Liver (tissue), 9 donors: ENCODE results near the gene LHFPL6. TPM values are rescaled to one million over a fixed set of nuclear protein-coding genes. Genes with fewer than 3 reads are reported as not detected.

ENCODE experiments used
- DNase-seq: peaks from one replicate; pipeline ENCODE4 v3.0.0-alpha.2; 2017; ENCODE audit warnings: low spot score
- H3K27ac ChIP-seq, 2 donors: one replicate each; pipeline ENCODE4 v1.7.0; 2013; ENCODE audit warnings: inconsistent platforms in 2 of 2, low read length in 2 of 2, control low read depth in 1 of 2, low read depth in 1 of 2, mild to moderate bottlenecking in 1 of 2
- H3K27me3 ChIP-seq, 4 donors: one replicate each; pipeline versions ENCODE4 v1.6.1 to v1.7.0; 2013; ENCODE audit warnings: low read length in 3 of 4, inconsistent platforms in 1 of 4, mild to moderate bottlenecking in 1 of 4, moderate library complexity in 1 of 4; ENCODE audit not compliant: control insufficient read depth in 4 of 4, insufficient read depth in 4 of 4
- H3K36me3 ChIP-seq, 4 donors: one replicate each; pipeline versions ENCODE4 v1.6.1 to v1.7.0; 2013; ENCODE audit warnings: low read length in 3 of 4, mild to moderate bottlenecking in 3 of 4, low read depth in 1 of 4, moderate library complexity in 1 of 4; ENCODE audit not compliant: control insufficient read depth in 4 of 4, insufficient read depth in 3 of 4
- H3K4me1 ChIP-seq, 4 donors: one replicate each; pipeline versions ENCODE4 v1.6.1 to v1.7.0; 2013; ENCODE audit warnings: low read length in 3 of 4, mild to moderate bottlenecking in 3 of 4, moderate library complexity in 1 of 4; ENCODE audit not compliant: control insufficient read depth in 4 of 4, insufficient read depth in 4 of 4
- H3K4me3 ChIP-seq, 3 donors: one replicate each; pipeline versions ENCODE4 v1.6.1 to v1.7.0; 2013; ENCODE audit warnings: low read length in 3 of 3, control low read depth in 1 of 3, low read depth in 1 of 3, mild to moderate bottlenecking in 1 of 3
- H3K9ac ChIP-seq, 2 donors: one replicate each; pipeline ENCODE4 v1.7.0; 2013; ENCODE audit warnings: low read length in 2 of 2, mild to moderate bottlenecking in 2 of 2, moderate library complexity in 2 of 2, control low read depth in 1 of 2, low read depth in 1 of 2
- H3K9me3 ChIP-seq, 4 donors: one replicate each; pipeline versions ENCODE4 v1.6.1 to v1.7.0; 2013; ENCODE audit warnings: low read length in 3 of 4; ENCODE audit not compliant: control insufficient read depth in 4 of 4
- EGR1 ChIP-seq, 2 donors: IDR thresholded peaks; 2 replicates each; pipeline ENCODE4 v1.6.1; 2016 to 2018; ENCODE audit warnings: antibody characterized with exemption in 2 of 2, low read depth in 2 of 2
- FOXA1 ChIP-seq: IDR thresholded peaks from 2 replicates; pipeline ENCODE4 v1.6.1; 2016; ENCODE audit warnings: antibody characterized with exemption
- FOXA2 ChIP-seq: IDR thresholded peaks from 2 replicates; pipeline ENCODE4 v1.6.1; 2016; ENCODE audit warnings: antibody characterized with exemption
- GABPA ChIP-seq, 2 donors: IDR thresholded peaks in 1 of 2; conservative IDR thresholded peaks in 1 of 2; 2 replicates each; pipeline ENCODE4 v1.6.1; 2016; ENCODE audit warnings: antibody characterized with exemption in 2 of 2, mild to moderate bottlenecking in 1 of 2, moderate library complexity in 1 of 2
- HNF4A ChIP-seq, 2 donors: conservative IDR thresholded peaks; 2 replicates each; pipeline ENCODE4 v1.6.1; 2016; ENCODE audit warnings: antibody characterized with exemption in 2 of 2, mild to moderate bottlenecking in 2 of 2
- HNF4G ChIP-seq: IDR thresholded peaks from 2 replicates; pipeline ENCODE4 v1.6.1; 2016; ENCODE audit warnings: antibody characterized with exemption
- JUND ChIP-seq, 2 donors: IDR thresholded peaks; 2 replicates each; pipeline ENCODE4 v1.6.1; 2016; ENCODE audit warnings: antibody characterized with exemption in 2 of 2
- MAX ChIP-seq: IDR thresholded peaks from 2 replicates; pipeline ENCODE4 v1.6.1; 2016; ENCODE audit warnings: antibody characterized with exemption
- NR2F2 ChIP-seq: IDR thresholded peaks from 2 replicates; pipeline ENCODE4 v1.6.1; 2016; ENCODE audit warnings: antibody characterized with exemption
- RAD21 ChIP-seq, 2 donors: IDR thresholded peaks; 2 replicates each; pipeline ENCODE4 v1.6.1; 2016; ENCODE audit warnings: antibody characterized with exemption in 2 of 2, mild to moderate bottlenecking in 2 of 2
- REST ChIP-seq: IDR thresholded peaks from 2 replicates; pipeline ENCODE4 v1.6.1; 2016; ENCODE audit warnings: antibody characterized with exemption, mild to moderate bottlenecking
- RXRA ChIP-seq, 2 donors: IDR thresholded peaks; 2 replicates each; pipeline ENCODE4 v1.6.1; 2017 to 2018; ENCODE audit warnings: antibody characterized with exemption in 2 of 2, mild to moderate bottlenecking in 1 of 2
- SP1 ChIP-seq: IDR thresholded peaks from 2 replicates; pipeline ENCODE4 v1.6.1; 2018; ENCODE audit warnings: antibody characterized with exemption, mild to moderate bottlenecking
- TAF1 ChIP-seq: conservative IDR thresholded peaks from 2 replicates; pipeline ENCODE4 v1.6.1; 2016; ENCODE audit warnings: antibody characterized with exemption, mild to moderate bottlenecking
- YY1 ChIP-seq: IDR thresholded peaks from 2 replicates; pipeline ENCODE4 v1.6.1; 2016; ENCODE audit warnings: antibody characterized with exemption, mild to moderate bottlenecking
- ZBTB33 ChIP-seq: IDR thresholded peaks from 2 replicates; pipeline ENCODE4 v1.6.1; 2016; ENCODE audit warnings: antibody characterized with exemption
- WGBS: extraction: QIAGEN DNeasy Blood & Tissue Kit; methylation state at CpG from one replicate; pipeline ENCODE4 v1.1.7; 2013; 5-methylcytosine and 5-hydroxymethylcytosine counted together
- polyA plus RNA-seq, 2 donors: library from polyadenylated mRNA; stranded (reverse) in 1 of 2; unstranded in 1 of 2; fragments of 200-250 nt in 1 of 2; fragments of >200 nt in 1 of 2; fragmentation: Nextera tagmentation in 1 of 2; extraction: Ambion mirVana in 1 of 2; gene quantifications; one replicate each; pipeline versions ENCODE4 v1.2.1 to v1.2.3, GENCODE V29; 2013 to 2015
- total RNA-seq, 2 donors: library from RNA; depleted of rRNA; stranded (reverse); fragments of >200 nt; gene quantifications; one replicate each; pipeline ENCODE4 v1.2.3, GENCODE V29; 2014
- TF ChIP-seq, protein P1 (sequence below): fragments of 150-350 bp; IDR thresholded peaks from 2 replicates; pipeline ENCODE4 v1.5.1; 2017; ENCODE audit warnings: improper control_type of control experiment, low read depth, low read length; ENCODE audit not compliant: missing input control
- TF ChIP-seq, protein P2 (sequence below): IDR thresholded peaks from 2 replicates; pipeline ENCODE4 v1.6.1; 2016; ENCODE audit warnings: antibody characterized with exemption
- donor health status: healthy.
- donor health status: healthy.
- donor health status: healthy.
- donor health status: healthy.
- donor health status: healthy.

LHFPL6 gene
- total and polyA plus RNA-seq, 4 donors = 2.6 to 8.3 (median 5.5) TPM

DNA sequence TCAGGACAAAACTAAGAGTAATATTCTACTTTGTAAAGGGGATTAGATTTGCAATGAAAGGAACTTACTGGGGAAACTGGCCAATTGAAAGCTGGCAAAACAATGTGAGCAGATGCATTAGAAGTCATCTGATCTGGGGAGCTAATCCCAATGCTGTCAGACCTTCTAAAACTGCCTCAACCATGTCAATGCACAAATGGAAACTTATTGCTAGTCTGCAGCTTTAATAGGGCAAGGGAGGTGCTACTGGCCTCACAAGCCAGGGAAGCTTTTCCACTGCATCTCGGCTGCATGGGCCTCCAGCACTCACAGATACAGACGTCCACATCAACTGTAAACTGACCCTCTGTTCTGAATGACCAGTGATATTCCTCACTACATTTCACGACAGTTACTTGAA, 154.2 kb downstream of the LHFPL6 start:
- peaks cover 0 to 2% (median under 1%) of the 10 kb centered on the region in 4 donors for H3K4me1 ChIP-seq
- H3K9ac ChIP-seq = no peak overlapping the region
- no peak for DNase-seq
- no peak for TF ChIP-seq HNF4G
- no peak for TF ChIP-seq RAD21 (IDR thresholded peaks at IDR 0.05)
- TF ChIP-seq ZBTB33 = no peak
- TF ChIP-seq HNF4A (conservative IDR thresholded peaks at IDR 0.05) = no peak
- no peak for TF ChIP-seq YY1
- TF ChIP-seq EGR1 (IDR thresholded peaks at IDR 0.05; ENCODE audit: low read depth in 2 of 2) = no peak
- no peak for TF ChIP-seq FOXA2
- TF ChIP-seq TAF1 = no peak
- no peak for TF ChIP-seq FOXA1
- TF ChIP-seq MAX = no peak
- no peak for TF ChIP-seq SP1
- TF ChIP-seq GABPA (IDR thresholded peaks at IDR 0.05 in 1 of 2, conservative IDR thresholded peaks at IDR 0.05 in 1 of 2) = no peak
- TF ChIP-seq REST = no peak
- no peaks in the 10 kb centered on the region for H3K9me3 ChIP-seq
- H3K27me3 ChIP-seq = no peaks in the 10 kb centered on the region
- WGBS = 66% methylated on average over 3 of the region's 3 CpGs
- H3K36me3 ChIP-seq = no peaks in the 10 kb centered on the region
- H3K4me3 ChIP-seq = no peak overlapping the region
- H3K27ac ChIP-seq = no peak overlapping the region

GRCh38 chr13:39446865-39447264, 156.1 kb downstream of the LHFPL6 start:
- H3K27me3 ChIP-seq = no peaks in the 10 kb centered on the region
- TF ChIP-seq HNF4G = no peak
- TF ChIP-seq EGR1 (IDR thresholded peaks at IDR 0.05; ENCODE audit: low read depth in 2 of 2) = no peak
- no peak for TF ChIP-seq JUND (IDR thresholded peaks at IDR 0.05)
- no peak for TF ChIP-seq RXRA (IDR thresholded peaks at IDR 0.05)
- no peak for TF ChIP-seq SP1
- TF ChIP-seq NR2F2 = no peak
- no peak for TF ChIP-seq REST
- TF ChIP-seq, protein P1, sequence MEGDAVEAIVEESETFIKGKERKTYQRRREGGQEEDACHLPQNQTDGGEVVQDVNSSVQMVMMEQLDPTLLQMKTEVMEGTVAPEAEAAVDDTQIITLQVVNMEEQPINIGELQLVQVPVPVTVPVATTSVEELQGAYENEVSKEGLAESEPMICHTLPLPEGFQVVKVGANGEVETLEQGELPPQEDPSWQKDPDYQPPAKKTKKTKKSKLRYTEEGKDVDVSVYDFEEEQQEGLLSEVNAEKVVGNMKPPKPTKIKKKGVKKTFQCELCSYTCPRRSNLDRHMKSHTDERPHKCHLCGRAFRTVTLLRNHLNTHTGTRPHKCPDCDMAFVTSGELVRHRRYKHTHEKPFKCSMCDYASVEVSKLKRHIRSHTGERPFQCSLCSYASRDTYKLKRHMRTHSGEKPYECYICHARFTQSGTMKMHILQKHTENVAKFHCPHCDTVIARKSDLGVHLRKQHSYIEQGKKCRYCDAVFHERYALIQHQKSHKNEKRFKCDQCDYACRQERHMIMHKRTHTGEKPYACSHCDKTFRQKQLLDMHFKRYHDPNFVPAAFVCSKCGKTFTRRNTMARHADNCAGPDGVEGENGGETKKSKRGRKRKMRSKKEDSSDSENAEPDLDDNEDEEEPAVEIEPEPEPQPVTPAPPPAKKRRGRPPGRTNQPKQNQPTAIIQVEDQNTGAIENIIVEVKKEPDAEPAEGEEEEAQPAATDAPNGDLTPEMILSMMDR = no peak
- TF ChIP-seq FOXA1 = no peak
- TF ChIP-seq HNF4A (conservative IDR thresholded peaks at IDR 0.05) = no peak
- TF ChIP-seq FOXA2 = no peak
- TF ChIP-seq, protein P2, sequence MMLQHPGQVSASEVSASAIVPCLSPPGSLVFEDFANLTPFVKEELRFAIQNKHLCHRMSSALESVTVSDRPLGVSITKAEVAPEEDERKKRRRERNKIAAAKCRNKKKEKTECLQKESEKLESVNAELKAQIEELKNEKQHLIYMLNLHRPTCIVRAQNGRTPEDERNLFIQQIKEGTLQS = no peak
- no peak for TF ChIP-seq YY1
- TF ChIP-seq TAF1 = no peak
- H3K27ac ChIP-seq = no peak overlapping the region
- WGBS = 74% methylated on average over 4 of the region's 4 CpGs
- no peaks in the 10 kb centered on the region for H3K36me3 ChIP-seq
- H3K9me3 ChIP-seq = no peaks in the 10 kb centered on the region
- H3K4me3 ChIP-seq = no peak overlapping the region
- H3K4me1 ChIP-seq = peaks cover 0 to 2% (median under 1%) of the 10 kb centered on the region in 4 donors
- no peak overlapping the region for H3K9ac ChIP-seq
- no peak for DNase-seq
